EL (cell line): ENCODE data around the gene MAFG.
A peak's percentile ranks its signal among the peaks of the same experiment; 100 is the strongest.
"Not testable (repeated sequence)": the region's sequence is repeated elsewhere in the genome, so short reads cannot be mapped to it uniquely, and the experiment has no call there.

ENCODE experiments used
- DNase-seq: peaks from one replicate; pipeline ENCODE4 v3.0.0-alpha.2; 2016

The MAFG gene

DNA sequence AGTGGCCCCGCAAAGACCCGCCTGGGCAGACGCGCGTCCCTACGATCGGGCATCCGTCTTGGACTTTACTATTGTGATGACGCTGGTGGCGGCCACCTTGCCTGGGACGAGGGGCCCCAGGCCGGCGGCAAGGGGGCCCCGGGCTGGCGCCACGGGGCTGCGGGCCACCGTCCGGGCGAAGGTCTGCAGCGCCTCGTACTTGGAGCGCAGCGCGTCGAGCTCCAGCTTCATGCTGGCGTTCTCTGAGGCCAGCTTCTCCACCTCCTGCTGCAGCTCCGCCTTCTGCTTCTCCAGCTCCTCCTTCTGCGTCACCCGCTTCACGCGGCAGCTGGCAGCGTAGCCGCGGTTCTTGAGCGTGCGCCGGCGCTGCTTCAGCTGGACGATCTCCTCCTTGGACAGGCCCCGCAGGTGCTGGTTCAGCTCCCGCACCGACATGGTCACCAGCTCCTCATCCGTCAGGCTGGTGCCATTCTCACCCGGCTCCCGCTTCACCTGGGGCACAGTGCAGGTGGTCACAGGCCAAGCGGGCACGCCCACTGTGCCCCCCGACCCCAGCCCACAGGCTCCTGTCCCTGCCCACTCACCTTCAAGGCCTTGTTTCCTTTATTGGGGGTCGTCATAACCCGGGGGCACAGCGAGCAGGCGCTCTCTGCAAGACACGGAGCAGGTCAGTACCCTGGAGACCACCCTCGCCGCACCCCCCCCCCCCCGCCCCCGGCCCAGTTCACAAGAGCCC is 4.8 kb downstream of the MAFG start:
- DNase-seq: no peak

DNA sequence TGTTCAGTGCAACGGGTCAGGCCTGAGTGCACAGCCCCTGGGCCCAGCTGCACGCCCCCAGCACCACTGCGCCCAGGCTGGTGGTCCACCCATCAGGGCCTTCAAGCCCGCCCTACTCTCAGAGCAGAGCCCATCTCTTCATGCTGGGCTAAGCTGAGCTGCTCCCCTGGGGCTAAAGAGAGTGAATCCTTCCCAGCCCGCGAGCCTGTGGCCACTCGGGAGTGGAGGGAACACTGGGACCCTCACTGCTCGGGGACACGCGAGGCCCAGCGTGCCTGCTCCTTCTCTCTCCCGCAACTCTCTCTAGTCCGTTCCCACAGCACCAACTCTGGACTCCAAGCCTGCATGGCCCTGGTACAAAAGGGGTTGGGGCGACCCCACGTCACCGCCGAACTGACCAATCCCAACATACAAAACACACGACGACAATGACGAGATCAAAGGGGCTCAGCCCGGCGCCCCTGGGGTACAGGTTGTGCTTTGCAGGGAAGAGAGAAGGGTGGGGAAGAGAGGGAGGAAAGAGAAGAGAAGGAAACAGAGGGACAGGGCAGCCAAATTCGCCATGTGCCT is 5.5 kb downstream of the MAFG start:
- no peak for DNase-seq

DNA sequence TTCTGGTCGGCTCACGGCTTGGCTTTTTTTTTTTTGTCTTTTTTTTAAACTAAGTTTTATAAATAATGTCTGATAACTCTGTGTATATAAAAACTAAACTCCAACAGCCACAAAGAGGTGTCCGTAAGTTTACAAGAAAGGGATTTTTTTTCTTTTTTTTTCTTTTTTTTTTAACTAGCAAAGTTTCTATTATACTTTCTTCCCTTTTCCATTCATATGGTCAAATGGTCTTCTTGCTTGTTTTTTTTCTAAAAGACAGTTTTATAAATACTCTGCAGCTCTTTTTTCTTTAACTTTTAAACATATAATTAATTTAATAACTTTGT is 6.0 kb downstream of the MAFG start:
- DNase-seq: no peak

DNA sequence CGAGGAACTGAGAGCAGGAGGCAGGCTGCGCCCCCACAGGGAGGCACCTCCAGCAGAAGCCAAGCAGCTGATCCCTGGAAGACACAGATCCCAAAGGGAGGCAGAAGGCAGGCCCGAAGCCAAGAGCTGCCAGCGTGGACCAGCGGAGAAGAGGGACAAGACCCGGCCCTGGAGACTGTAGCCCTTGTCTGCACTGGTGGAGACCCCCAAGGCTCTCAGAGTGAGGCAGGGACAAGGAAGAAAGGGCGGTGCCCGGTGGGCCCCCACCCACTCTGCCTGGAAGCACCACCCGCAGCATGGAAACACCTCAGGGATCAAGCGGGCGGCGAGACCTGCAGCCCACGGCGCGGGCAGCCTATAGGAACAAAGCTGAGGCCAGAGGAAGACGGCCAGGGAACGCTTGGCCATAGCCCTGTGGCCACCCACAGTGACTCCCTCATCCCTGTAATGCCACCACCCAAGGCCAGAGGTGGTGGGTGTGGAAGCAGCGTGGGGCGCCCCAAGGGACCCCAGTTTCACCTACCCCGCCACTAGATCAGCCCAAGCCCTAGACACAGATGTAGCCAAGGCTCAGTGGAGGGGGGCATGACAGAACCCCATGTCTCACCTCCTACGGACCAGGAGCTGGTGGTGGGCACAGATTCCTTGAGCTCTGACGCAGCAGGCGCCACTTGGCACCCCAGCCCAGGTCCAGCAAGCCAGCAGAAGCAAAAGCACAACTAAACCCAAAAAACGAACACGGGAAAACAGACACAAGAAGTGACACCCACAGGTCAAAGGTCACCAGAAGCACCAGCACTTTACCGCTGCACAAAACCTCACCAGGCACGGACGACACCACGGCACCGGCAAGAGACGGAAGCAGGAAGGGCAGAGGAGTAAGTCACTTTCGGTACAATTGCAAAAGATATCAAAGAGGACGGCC is 6.7 kb downstream of the MAFG start:
- no peak for DNase-seq

DNA sequence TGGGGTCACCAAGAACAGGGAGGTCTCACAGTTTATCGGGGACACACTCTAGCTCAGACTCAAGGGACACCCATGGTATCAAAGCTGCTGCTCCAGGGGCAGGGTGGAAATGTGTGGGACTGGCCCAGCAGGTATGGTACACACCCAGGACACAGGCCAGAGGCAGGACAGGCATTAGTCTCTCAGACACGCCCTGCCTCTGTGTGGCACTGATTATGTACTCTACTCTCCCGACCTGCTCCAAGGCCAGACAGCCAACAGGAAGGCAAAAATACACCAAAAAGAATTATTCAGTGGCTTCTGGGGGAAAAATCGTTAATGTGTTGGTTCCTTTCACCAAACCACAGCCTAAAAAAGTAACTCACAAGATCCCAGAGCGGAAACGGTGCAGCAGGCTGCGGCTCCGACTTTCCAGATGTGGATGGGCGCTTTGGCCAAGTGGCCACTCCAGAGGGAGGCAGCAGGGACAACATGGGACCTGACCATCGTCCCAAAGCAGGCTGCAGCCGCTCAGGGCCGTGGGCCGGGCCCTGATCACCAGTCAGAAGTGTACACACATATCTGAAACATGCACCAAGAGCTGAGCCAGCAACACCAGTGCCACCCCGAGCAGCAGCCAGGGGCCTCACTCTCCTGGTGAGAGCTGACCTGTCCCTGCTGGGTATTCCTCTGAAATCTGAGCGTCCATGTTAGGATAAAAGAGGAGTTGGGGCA is 8.5 kb downstream of the MAFG start:
- no peak for DNase-seq

DNA sequence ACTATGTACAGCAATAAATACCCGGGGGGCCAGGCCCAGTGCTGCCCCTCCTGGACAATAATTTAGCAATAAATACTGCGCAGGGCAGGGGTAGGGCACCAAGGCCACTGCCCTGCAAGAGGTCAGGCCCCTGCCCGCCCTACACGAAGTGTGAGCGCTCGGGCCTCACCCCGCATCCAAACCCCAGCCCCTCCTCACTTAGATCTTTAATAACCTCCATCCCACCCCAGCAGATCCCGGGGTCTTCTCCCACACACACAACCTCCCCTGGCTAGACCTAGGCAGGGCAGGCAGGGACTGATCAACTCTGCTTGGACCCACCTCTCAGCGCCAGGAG is 9.2 kb downstream of the MAFG start:
- not testable (repeated sequence) for DNase-seq

DNA sequence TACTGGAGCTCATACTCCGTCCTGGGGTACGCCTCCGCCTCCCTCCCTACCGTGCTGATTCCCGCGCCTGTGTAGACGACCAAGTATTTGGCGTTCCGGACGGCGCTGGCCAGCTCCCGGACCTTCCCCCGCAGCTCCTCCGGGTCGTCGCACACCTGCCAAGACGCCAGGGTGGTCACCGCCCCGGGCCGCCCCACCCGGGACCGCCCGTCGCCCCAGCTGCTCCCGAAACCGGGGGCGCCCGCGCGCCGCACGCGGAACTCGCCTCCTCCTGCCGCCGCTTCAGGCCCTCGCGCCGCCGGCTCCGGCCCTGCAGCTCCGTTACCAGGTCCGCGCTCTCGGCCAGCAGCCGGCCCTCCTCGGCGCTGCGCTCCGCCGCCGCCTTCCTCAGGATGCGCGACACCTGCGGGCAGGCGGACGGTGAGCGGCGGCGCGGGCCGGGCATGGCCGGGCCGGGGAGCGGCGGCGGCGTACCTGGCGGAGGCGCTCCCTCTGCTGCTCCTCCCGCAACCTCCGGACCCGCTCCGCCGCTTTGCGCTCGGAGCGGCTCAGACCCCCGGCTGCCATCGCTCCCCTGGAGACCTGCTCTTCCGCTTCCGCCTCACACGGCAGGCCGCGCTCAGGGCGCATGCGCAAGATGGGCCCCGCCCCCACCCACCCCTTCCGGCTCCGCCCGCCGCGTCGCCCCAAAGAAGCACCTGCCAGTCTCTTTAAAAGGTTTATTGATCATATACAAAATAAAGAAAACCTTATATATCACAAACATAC is 9.8 kb downstream of the MAFG start, which contains the start of gene SIRT7:
Gene SIRT7, minus strand, starts transcription at position 612 of the 768 bp plus-strand sequence. Its CDS starts 45 bp downstream, at position 567.
- peak; percentile 74 for DNase-seq

DNA sequence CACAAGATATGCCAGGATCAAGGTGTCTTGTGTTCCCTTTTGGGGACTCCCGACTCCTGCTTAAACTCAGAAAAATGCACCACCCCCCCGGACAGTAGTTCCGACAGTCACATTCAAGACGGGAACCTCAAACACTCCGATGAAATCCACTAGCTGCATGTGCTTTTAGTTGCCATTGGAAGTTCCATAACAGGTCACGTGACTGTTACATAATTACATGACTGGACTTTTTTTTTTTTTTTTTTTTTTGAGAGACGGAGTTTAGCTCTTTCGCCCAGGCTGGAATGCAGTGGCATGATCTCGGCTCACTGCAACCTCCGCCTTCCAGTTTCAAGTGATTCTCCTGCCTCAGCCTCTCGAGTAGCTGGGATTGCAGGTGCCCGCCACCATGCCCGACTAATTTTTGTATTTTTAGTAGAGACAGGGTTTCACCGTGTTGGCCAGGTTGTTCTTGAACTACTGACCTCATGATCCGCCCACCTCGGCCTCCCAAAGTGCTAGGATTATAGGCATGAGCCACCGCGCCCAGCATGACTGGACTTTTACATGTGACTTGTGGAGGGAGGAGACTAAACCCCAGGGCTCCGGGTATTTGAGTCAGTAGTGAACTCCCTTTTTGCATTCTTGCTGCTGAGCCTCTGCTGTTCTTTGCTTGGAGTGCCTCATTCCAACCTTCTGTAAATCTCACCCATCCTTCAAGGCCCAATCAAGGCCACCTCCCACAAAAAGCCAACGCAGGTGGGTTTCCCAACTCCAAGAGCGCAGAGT is 11.1 kb downstream of the MAFG start:
- DNase-seq: peak; percentile 74

DNA sequence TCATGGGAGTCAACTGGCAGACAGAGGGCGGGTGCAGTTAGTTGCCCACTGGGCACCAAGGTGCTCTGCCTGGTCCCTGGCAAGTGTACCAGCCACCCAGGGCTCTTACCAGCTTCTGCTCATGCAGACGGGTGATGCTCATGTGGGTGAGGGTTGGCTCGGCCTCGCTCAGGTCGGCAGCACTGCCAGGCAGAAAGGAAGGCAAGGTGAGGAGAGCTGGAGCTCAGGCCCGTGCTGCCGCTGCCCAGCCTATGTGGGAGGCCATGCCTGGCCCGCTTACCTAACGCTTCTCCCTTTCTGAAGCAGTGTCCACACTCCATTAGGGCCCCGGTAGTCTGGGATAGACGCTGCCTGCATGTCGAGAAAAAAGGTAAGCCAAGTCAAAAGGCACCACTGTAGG is 12.2 kb downstream of the MAFG start:
- no peak for DNase-seq

DNA sequence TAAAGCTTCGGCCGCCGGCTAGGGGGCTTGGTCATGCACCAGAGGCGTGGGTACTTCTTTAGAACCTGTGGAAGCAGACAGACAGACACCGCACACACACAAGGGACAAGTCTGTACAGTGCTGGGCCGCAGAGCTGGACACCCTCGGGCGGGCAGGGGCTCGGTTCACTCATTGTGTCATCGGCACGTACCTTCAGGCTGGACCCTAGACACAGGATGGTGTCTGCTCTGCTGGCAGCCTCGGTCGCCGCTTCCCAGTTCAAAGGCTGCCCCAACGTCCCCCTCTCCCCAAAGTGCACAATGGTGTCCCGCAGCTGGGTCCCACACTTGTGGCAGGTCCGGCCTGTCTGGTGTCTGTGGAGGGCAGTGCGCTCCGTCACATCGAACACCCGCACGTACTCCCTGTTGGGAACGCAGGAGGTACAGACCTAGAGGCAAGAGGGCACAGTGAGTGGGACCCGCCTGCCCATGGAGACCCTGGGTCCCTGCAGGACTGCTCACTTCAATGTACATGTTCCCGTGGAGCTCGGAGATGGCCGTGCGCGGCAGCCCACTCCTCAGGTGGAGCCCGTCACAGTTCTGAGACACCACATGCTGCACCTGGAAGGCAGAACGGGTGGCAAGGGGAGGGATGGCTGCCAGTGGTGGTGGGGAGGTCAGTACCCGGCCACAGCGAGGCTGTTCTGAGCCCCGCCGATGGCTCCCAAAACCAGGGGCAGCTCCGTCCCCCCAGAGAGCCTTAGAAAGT is 13.3 kb downstream of the MAFG start:
- no peak for DNase-seq

DNA sequence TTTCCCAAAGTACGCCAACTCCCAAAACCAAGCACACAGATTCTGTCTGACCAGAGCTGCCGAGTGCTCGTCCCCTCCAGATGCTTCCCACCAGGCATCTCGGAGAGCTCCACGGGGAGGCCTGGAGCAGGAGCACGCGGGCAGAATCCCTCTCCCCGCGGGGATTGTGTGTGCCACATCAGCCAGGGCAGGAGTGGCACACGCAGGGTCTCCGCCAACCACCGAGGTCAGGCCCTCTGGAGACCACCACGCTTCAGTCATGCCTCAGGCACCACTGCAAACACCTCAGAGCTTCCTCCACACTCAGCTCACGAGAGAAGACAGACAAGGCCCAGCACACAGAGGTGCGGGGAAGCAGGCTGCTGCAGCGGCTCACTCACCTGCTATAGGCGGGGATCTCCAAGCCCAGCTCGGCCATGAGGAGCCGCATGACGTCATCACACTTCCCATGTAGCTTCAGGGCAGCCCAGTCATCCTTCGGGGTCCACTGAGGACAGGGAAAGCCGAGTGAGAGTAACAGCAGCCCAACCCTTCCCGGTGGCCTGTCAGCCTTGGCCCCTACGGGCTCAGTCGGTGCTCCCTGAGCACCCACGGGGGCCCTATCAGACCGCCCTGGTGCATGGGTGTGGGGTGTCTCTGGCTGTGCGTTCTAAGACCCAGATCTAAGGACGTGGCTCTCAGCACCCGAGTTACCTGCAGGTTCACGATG is 14.0 kb downstream of the MAFG start:
- no peak for DNase-seq

DNA sequence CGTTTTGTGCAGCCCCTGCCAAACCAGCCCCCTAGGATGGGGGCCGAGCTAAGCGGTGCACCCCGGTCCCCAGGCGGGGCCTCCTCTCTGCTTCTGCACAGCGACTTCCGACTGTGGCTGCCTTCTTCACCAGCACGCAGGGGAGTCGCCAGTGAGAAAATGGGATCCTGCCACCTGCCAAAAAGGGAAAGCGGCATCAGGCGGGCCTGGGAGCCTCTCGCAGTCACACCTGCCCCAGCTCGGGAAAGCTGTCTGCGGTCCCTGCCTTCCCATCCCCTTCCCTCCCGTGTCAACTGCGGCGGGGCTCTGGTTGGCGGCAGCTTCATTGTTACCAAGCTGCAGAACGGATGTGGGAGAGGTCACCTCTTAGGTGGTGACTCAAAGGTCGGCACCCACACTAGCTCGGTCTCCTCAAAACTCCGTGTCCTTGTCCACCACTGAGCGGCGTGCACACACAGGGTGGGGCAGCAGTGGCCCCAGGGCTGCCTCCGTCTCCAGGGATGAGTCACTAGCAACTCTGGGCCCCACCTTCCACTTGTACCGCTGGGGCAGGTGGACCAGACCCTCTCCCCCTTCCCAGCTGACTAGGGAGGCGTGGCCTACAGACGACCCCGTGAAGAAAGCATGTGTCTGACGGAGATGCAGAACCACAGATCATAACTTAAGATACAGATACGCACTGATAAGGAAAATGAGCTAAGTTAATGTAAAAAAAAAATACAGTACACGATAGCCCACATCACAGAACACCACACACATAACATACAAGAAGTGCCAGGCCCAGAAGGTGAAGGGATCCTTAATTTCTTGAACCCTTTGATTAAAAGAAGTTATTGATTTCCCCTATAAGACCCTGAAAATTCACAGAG is 14.9 kb downstream of the MAFG start:
- no peak for DNase-seq

DNA sequence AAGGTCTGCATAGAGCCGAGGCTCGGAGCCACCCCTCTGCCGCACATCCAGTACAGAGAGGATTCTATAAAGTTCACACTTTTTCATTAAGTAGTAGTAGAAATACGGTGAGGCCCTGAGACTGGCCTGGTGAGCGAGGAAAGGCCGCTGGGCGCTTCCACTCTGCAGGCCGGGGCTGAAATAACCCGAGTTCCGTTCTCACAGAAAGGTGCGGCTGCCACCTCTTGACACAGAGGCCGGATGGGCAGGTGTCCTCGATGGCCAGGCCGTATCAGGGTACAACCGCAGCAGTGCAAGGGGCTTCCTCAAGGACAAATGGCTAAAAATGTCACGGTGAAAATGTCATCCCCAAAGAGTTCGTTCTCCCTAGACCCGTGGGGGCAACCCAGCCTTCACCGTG is 15.6 kb downstream of the MAFG start:
- no peak for DNase-seq

DNA sequence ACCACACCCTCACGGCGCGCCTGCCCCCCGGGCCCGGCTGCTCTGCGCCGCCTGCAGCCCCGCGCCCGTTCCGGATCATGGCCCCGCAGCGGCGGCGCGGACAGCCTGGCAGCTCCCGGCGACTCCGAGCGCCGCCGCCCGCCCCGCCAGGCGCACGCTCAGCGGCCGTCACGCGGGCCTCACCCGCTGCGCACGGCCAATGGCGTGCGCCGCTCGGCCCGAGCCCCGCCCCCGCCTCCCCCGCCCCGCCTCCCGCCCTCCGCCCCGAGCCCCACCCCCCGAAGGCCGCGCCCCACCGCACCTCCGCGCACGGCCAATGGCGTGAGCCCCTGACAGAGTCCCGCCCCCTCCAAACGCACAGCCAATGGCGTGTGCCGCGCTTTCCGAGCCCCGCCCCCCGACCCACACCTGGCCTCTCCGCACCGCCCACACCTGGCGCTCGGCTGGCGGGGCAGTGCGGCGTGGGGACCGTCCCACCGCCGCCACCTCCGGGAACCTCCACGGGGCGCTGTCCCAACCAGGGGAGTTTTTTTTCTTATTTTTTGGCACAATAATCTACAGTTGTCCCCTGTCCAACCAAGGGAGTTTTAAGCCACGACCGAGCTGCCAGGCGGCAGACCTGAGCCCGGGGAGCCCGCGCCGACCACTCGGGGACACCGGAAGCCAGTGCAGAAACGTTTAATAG is 16.1 kb downstream of the MAFG start, which contains the start of gene PCYT2:
Gene PCYT2, minus strand, starts transcription at position 123 of the 685 bp plus-strand sequence. Its CDS starts 44 bp downstream, at position 79.
- DNase-seq: peak; percentile 82

DNA sequence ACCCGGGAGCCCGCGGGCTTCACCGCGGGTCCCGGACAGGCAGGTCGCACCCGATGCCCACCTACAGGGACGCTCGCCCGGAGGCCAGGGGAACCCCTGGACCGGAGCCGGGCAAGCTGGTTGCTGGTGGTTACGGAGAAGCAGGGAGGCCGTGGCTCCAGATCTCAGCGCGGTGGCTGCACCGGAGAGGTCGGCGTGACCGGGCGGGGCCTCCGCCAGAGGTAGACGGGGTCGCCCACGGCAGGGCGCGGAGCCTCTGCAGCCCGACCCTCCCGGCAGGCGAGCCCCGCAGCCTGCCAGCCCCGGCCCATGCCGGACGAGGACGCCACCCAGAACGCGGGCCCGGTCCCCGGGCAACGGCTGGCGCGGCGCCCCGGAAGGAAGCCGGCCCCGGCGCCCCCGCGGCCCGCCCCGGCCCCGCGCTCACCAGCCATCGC is 16.7 kb downstream of the MAFG start:
- DNase-seq: no peak

DNA sequence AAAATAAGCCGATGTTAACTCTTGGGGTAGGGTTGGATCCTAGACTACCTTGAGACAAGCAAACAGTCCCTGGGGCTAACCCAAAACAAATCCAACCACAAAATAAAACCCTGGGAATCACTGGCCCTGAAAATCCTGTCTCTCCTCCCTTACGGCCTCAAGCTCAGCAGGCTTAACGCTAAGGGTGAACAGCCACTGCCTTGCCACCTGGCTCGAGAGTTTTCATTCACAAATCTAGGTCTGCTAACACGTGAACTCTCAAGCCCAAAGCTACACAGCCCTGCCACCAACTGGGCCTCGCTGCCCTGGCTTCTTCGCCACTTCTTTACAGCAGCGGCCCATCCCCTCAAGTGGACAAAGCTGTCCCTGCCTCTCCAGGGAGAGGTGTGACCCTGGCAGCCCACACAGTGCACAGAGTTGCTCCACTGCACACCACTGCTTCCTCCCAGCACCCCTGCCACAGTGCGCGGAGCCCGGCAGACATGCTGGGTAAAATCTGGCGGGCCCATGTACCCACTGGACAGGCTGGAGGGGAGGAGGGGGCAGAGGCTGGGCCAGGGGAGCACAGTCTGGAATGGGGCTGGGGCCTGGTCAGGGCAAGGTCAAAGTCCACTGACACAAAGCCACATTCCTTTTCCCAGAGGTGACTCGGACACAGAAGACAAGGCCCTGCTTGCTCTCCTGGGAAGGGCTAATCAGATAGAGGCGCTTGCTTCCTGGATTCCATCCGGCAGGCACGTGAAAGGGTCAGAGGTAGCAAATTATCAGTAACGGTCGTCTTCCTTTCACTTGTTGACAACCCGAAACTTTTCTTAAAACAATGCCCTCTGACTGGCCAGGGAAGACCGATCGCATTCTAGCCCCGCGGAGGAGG is 17.3 kb downstream of the MAFG start:
- peak; percentile 24 for DNase-seq

DNA sequence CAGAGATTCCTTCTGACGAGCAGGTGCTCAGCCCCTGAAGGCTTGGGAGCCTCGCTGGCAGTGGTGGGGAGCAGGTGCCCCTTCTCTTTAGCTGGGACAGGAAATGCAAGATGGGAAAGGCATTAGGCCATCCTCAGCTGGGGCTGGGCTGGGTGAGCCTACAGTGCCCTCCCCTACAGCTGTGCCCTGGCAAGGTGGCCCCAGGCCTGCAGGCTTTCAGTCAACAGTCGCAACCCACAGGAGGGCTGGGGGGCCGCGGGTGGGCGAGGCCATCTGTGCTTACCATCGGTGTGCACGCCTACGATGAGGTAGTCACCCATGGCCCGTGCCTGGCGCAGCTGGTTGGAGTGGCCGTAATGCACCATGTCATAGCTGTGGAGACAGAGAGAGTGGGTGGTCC is 18.3 kb downstream of the MAFG start:
- DNase-seq: no peak
